Effector memory CD4-positive, alpha-beta T cell (primary cell): ENCODE measurements around the gene FOXN1.

ENCODE experiments used
- DNase-seq, 3 donors: peaks; one replicate each; pipeline ENCODE4 v3.0.0-alpha.2; 2020
- H3K27ac ChIP-seq: 2 replicates; pipeline ENCODE4 v1.7.0; 2013; ENCODE audit warnings: mild to moderate bottlenecking, low read length, moderate library complexity; ENCODE audit not compliant: insufficient read depth, poor library complexity, severe bottlenecking
- H3K27me3 ChIP-seq: replicated peaks from 2 replicates; pipeline ENCODE4 v1.7.0; 2013; ENCODE audit warnings: mild to moderate bottlenecking, low read length; ENCODE audit not compliant: insufficient read depth, control insufficient read depth, poor library complexity, severe bottlenecking
- H3K36me3 ChIP-seq: 2 replicates; pipeline ENCODE4 v1.7.0; 2013; ENCODE audit warnings: mild to moderate bottlenecking, low read length, moderate library complexity; ENCODE audit not compliant: control insufficient read depth, insufficient read depth
- H3K4me1 ChIP-seq: 2 replicates; pipeline ENCODE4 v1.7.0; 2013; ENCODE audit warnings: low read length, mild to moderate bottlenecking; ENCODE audit not compliant: control insufficient read depth, insufficient read depth, poor library complexity, severe bottlenecking
- H3K4me3 ChIP-seq: 2 replicates; pipeline ENCODE4 v1.7.0; 2013; ENCODE audit warnings: low read length, low read depth, mild to moderate bottlenecking; ENCODE audit not compliant: insufficient read depth, poor library complexity, severe bottlenecking
- H3K9me3 ChIP-seq: 2 replicates; pipeline ENCODE4 v1.7.0; 2013; ENCODE audit warnings: mild to moderate bottlenecking, low read length, moderate library complexity; ENCODE audit not compliant: control insufficient read depth

Gene FOXN1

GRCh38 chr17:28477928-28478327 lies 28.2 kb upstream of the FOXN1 start:
- no peaks in the 10 kb centered on the region for H3K27me3 ChIP-seq
- H3K4me3 ChIP-seq = no peak overlapping the region
- DNase-seq = no peak
- no peaks in the 10 kb centered on the region for H3K36me3 ChIP-seq
- H3K4me1 ChIP-seq = no peaks in the 10 kb centered on the region
- no peak overlapping the region for H3K27ac ChIP-seq
- no peaks in the 10 kb centered on the region for H3K9me3 ChIP-seq

GRCh38 chr17:28478712-28479615 lies 27.2 kb upstream of the FOXN1 start:
- no peak for DNase-seq
- H3K27me3 ChIP-seq = no peaks in the 10 kb centered on the region
- H3K4me1 ChIP-seq = no peaks in the 10 kb centered on the region

GRCh38 chr17:28480278-28480677 lies 25.9 kb upstream of the FOXN1 start:
- Histone ChIP-seq H3K27me3 (no peaks in the 10 kb centered on the region), H3K27ac (no peak overlapping the region), H3K36me3 (no peaks in the 10 kb centered on the region), H3K4me1 (no peaks in the 10 kb centered on the region), H3K4me3 (no peak overlapping the region), H3K9me3 (no peaks in the 10 kb centered on the region)
- no peak for DNase-seq

More at GRCh38 chr17:28478712-28479615, 27.2 kb upstream of the FOXN1 start:
- Histone ChIP-seq H3K9me3 (no peaks in the 10 kb centered on the region), H3K27ac (no peak overlapping the region), H3K36me3 (no peaks in the 10 kb centered on the region), H3K4me3 (no peak overlapping the region)

GRCh38 chr17:28480799-28481571 lies 25.2 kb upstream of the FOXN1 start:
- Histone ChIP-seq H3K27ac (no peak overlapping the region), H3K36me3 (no peaks in the 10 kb centered on the region), H3K4me1 (no peaks in the 10 kb centered on the region), H3K27me3 (no peaks in the 10 kb centered on the region), H3K9me3 (no peaks in the 10 kb centered on the region), H3K4me3 (no peak overlapping the region)
- no peak for DNase-seq

- Histone ChIP-seq H3K4me1 (no peaks in the 10 kb centered on the region), H3K9me3 (no peaks in the 10 kb centered on the region), H3K27me3 (no peaks in the 10 kb centered on the region), H3K4me3 (no peak overlapping the region), H3K27ac (no peak overlapping the region), H3K36me3 (no peaks in the 10 kb centered on the region)
- no peak for DNase-seq
Observed at GRCh38 chr17:28482551-28483199, 23.5 kb upstream of the FOXN1 start.

- H3K36me3 ChIP-seq = no peaks in the 10 kb centered on the region
- H3K27me3 ChIP-seq = no peaks in the 10 kb centered on the region
- H3K9me3 ChIP-seq = no peaks in the 10 kb centered on the region
- H3K4me3 ChIP-seq = no peak overlapping the region
- no peak for DNase-seq
- no peak overlapping the region for H3K27ac ChIP-seq
- no peaks in the 10 kb centered on the region for H3K4me1 ChIP-seq
Observed at GRCh38 chr17:28484296-28484695, 21.9 kb upstream of the FOXN1 start.

- DNase-seq = no peak
- no peak overlapping the region for H3K27ac ChIP-seq
- no peaks in the 10 kb centered on the region for H3K4me1 ChIP-seq
- no peak overlapping the region for H3K4me3 ChIP-seq
- H3K36me3 ChIP-seq = no peaks in the 10 kb centered on the region
- no peaks in the 10 kb centered on the region for H3K9me3 ChIP-seq
- no peaks in the 10 kb centered on the region for H3K27me3 ChIP-seq
Observed at GRCh38 chr17:28485049-28485448, 21.1 kb upstream of the FOXN1 start.

GRCh38 chr17:28487881-28488532 lies 18.1 kb upstream of the FOXN1 start:
- Histone ChIP-seq H3K27me3 (no peaks in the 10 kb centered on the region), H3K4me1 (no peaks in the 10 kb centered on the region), H3K9me3 (no peaks in the 10 kb centered on the region), H3K36me3 (no peaks in the 10 kb centered on the region), H3K4me3 (no peak overlapping the region), H3K27ac (no peak overlapping the region)
- no peak for DNase-seq

- DNase-seq = no peak
- Histone ChIP-seq H3K9me3 (no peaks in the 10 kb centered on the region), H3K27ac (no peak overlapping the region), H3K4me3 (no peak overlapping the region), H3K27me3 (no peaks in the 10 kb centered on the region), H3K4me1 (no peaks in the 10 kb centered on the region), H3K36me3 (no peaks in the 10 kb centered on the region)
Observed at GRCh38 chr17:28488533-28489276, 17.4 kb upstream of the FOXN1 start.
